CD4-positive, CD25-positive, alpha-beta regulatory T cell (primary cell): ENCODE data around the gene PRAMEF4. TPM values are rescaled to one million over a fixed set of nuclear protein-coding genes. Genes with fewer than 3 reads are reported as not detected.
"Not testable (repeated sequence)": the region's sequence is repeated elsewhere in the genome, so short reads cannot be mapped to it uniquely, and the experiment has no call there.

Source experiments
- ATAC-seq, 2 donors: fragments of 150-1000 bp; cut with Tn5 transposase; one replicate each; pipeline ENCODE4 v1.10.0; 2021; ENCODE audit warnings: low read depth in 2 of 2, moderate number of reproducible peaks in 2 of 2, moderate library complexity in 1 of 2
- DNase-seq, 3 donors: peaks; one replicate each; pipeline versions ENCODE4 v3.0.0 to v3.0.0-alpha.2; 2012 to 2022; ENCODE audit warnings: mixed read lengths in 1 of 3
- H3K27ac ChIP-seq: one replicate; pipeline ENCODE4 v1.7.0; 2013; ENCODE audit warnings: mild to moderate bottlenecking, low read length; ENCODE audit not compliant: insufficient read depth, poor library complexity, severe bottlenecking
- H3K27me3 ChIP-seq: one replicate; pipeline ENCODE4 v1.7.0; 2013; ENCODE audit warnings: low read length; ENCODE audit not compliant: control insufficient read depth, insufficient read depth
- H3K36me3 ChIP-seq: one replicate; pipeline ENCODE4 v1.7.0; 2013; ENCODE audit warnings: mild to moderate bottlenecking, low read length, moderate library complexity; ENCODE audit not compliant: control insufficient read depth, insufficient read depth
- H3K4me1 ChIP-seq: 2 replicates; pipeline ENCODE4 v1.7.0; 2013; ENCODE audit warnings: mild to moderate bottlenecking, low read length; ENCODE audit not compliant: insufficient read depth, control insufficient read depth, poor library complexity, severe bottlenecking
- H3K4me3 ChIP-seq: one replicate; pipeline ENCODE4 v1.7.0; 2013; ENCODE audit warnings: low read depth, mild to moderate bottlenecking, low read length, moderate library complexity
- H3K9me3 ChIP-seq, 2 experiments: 1 replicate in 1 of 2; 2 replicates in 1 of 2; pipeline ENCODE4 v1.7.0; 2013; ENCODE audit warnings: low read length in 2 of 2, mild to moderate bottlenecking in 1 of 2, moderate library complexity in 1 of 2; ENCODE audit not compliant: control insufficient read depth in 2 of 2
- H3K27ac Mint-ChIP-seq, 3 donors: one replicate each; pipeline ENCODE4 v1.8.0; 2020 to 2022; ENCODE audit warnings: mild to moderate bottlenecking in 3 of 3, mixed read lengths in 3 of 3, moderate library complexity in 2 of 3
- H3K27me3 Mint-ChIP-seq: one replicate; pipeline ENCODE4 v1.8.0; 2022; ENCODE audit warnings: mild to moderate bottlenecking, mixed read lengths
- H3K36me3 Mint-ChIP-seq: one replicate; pipeline ENCODE4 v1.8.0; 2020; ENCODE audit warnings: mixed read lengths
- H3K4me1 Mint-ChIP-seq, 4 donors: one replicate each; pipeline ENCODE4 v1.8.0; 2020 to 2022; ENCODE audit warnings: mixed read lengths in 4 of 4, mild to moderate bottlenecking in 1 of 4
- H3K4me3 Mint-ChIP-seq, 4 donors: one replicate each; pipeline ENCODE4 v1.8.0; 2020 to 2022; ENCODE audit warnings: mild to moderate bottlenecking in 4 of 4, mixed read lengths in 4 of 4, moderate library complexity in 3 of 4
- H3K9me3 Mint-ChIP-seq, 7 donors: one replicate each; pipeline ENCODE4 v1.8.0; 2020 to 2022; ENCODE audit warnings: mixed read lengths in 7 of 7, mild to moderate bottlenecking in 3 of 7, moderate library complexity in 2 of 7
- polyA plus RNA-seq, 4 donors: library from polyadenylated mRNA; unstranded; fragments of 300-500 nt; fragmentation: Illumina TruSeq; gene quantifications; one replicate each; pipeline ENCODE4 v1.2.3, GENCODE V29; 2021
- total RNA-seq: library from RNA; stranded (reverse); gene quantifications from one replicate; pipeline ENCODE4 v1.2.3, GENCODE V29; 2022

Gene PRAMEF4
- total and polyA plus RNA-seq, 5 donors from 2014 or later, result not detected

- H3K27me3 Mint-ChIP-seq, H3K27ac ChIP-seq, H3K4me3 ChIP-seq, ATAC-seq, H3K36me3 ChIP-seq, H3K4me1 Mint-ChIP-seq, H3K9me3 ChIP-seq, H3K27ac Mint-ChIP-seq, H3K36me3 Mint-ChIP-seq, H3K9me3 Mint-ChIP-seq, H3K4me3 Mint-ChIP-seq, H3K27me3 ChIP-seq, DNase-seq, H3K4me1 ChIP-seq: not testable (repeated sequence)
These were observed 22.7 kb downstream of the PRAMEF4 start for GRCh38 chr1:12863131-12863880.

- H3K36me3 ChIP-seq, H3K4me3 Mint-ChIP-seq, DNase-seq, ATAC-seq, H3K27ac Mint-ChIP-seq, H3K9me3 Mint-ChIP-seq, H3K4me1 ChIP-seq, H3K9me3 ChIP-seq, H3K27me3 ChIP-seq, H3K36me3 Mint-ChIP-seq, H3K4me3 ChIP-seq, H3K27me3 Mint-ChIP-seq, H3K27ac ChIP-seq, H3K4me1 Mint-ChIP-seq: not testable (repeated sequence)
These were observed 29.2 kb downstream of the PRAMEF4 start, which contains the start of gene PRAMEF2 for GRCh38 chr1:12856786-12857185. TSS of gene PRAMEF2 (plus strand) at chr1:12857086. CDS start at chr1:12859010, 1,924 bp downstream.

GRCh38 chr1:12851779-12852178, 34.2 kb downstream of the PRAMEF4 start:
- no peaks in the 10 kb centered on the region for H3K9me3 ChIP-seq
- peaks cover 3% of the 10 kb centered on the region for H3K27me3 ChIP-seq
- no peak overlapping the region for H3K27ac ChIP-seq
- no peak for ATAC-seq
- no peaks in the 10 kb centered on the region for H3K36me3 ChIP-seq
- H3K4me1 Mint-ChIP-seq, result no peaks in the 10 kb centered on the region
- H3K27ac Mint-ChIP-seq, result no peak overlapping the region
- H3K27me3 Mint-ChIP-seq, result no peaks in the 10 kb centered on the region
- H3K4me3 Mint-ChIP-seq, result no peak overlapping the region
- peaks cover 0 to 4% (median 0%) of the 10 kb centered on the region in 7 donors for H3K9me3 Mint-ChIP-seq
- no peak overlapping the region for H3K4me3 ChIP-seq
- H3K36me3 Mint-ChIP-seq, result no peaks in the 10 kb centered on the region
- H3K4me1 ChIP-seq, result no peaks in the 10 kb centered on the region
- DNase-seq, result no peak

GRCh38 chr1:12848620-12849019, 37.4 kb downstream of the PRAMEF4 start, which contains the start of gene HNRNPCL1:
TSS of gene HNRNPCL1 (minus strand) at chr1:12848720. CDS start at chr1:12848289, 431 bp downstream.
- not testable (repeated sequence) for H3K27ac ChIP-seq, DNase-seq, H3K27ac Mint-ChIP-seq, H3K4me1 Mint-ChIP-seq, H3K36me3 Mint-ChIP-seq, H3K9me3 ChIP-seq, H3K4me3 Mint-ChIP-seq, H3K4me1 ChIP-seq, H3K27me3 Mint-ChIP-seq, H3K9me3 Mint-ChIP-seq, ATAC-seq, H3K27me3 ChIP-seq, H3K4me3 ChIP-seq, H3K36me3 ChIP-seq

- peaks cover 10% of the 10 kb centered on the region for H3K27me3 Mint-ChIP-seq
- not testable (repeated sequence) for H3K4me1 Mint-ChIP-seq, H3K27me3 ChIP-seq, H3K9me3 ChIP-seq, DNase-seq, H3K9me3 Mint-ChIP-seq, H3K36me3 ChIP-seq, H3K27ac Mint-ChIP-seq, H3K4me3 Mint-ChIP-seq, ATAC-seq, H3K36me3 Mint-ChIP-seq, H3K4me3 ChIP-seq, H3K4me1 ChIP-seq, H3K27ac ChIP-seq
These were observed 52.8 kb downstream of the PRAMEF4 start for GRCh38 chr1:12833251-12833650.

GRCh38 chr1:12831310-12831709, 54.7 kb downstream of the PRAMEF4 start, which contains the start of gene PRAMEF11:
TSS of gene PRAMEF11 (minus strand) at chr1:12831410. CDS start at chr1:12828789, 2,621 bp downstream.
- not testable (repeated sequence) for H3K4me3 ChIP-seq, H3K9me3 Mint-ChIP-seq, H3K27ac ChIP-seq, H3K36me3 ChIP-seq, H3K27me3 ChIP-seq, H3K27me3 Mint-ChIP-seq, H3K27ac Mint-ChIP-seq, H3K4me3 Mint-ChIP-seq, H3K4me1 Mint-ChIP-seq, DNase-seq, H3K36me3 Mint-ChIP-seq, H3K4me1 ChIP-seq, H3K9me3 ChIP-seq, ATAC-seq

Other genes starting within 250 kb of the PRAMEF4 start
- gene AADACL4, start 242.1 kb downstream of the PRAMEF4 start, total RNA-seq, result not detected
- gene AADACL4, start 242.1 kb downstream of the PRAMEF4 start, polyA plus RNA-seq, result not detected
- gene AADACL3, start 170.1 kb downstream of the PRAMEF4 start, total RNA-seq, result not detected
- gene AADACL3, start 170.1 kb downstream of the PRAMEF4 start, polyA plus RNA-seq, result not detected
- gene CFAP107, start 140.0 kb downstream of the PRAMEF4 start, total RNA-seq, result not detected
- gene CFAP107, start 140.0 kb downstream of the PRAMEF4 start, polyA plus RNA-seq, result not detected
- gene PRAMEF12, start 112.5 kb downstream of the PRAMEF4 start, total RNA-seq, result not detected
- gene PRAMEF12, start 112.5 kb downstream of the PRAMEF4 start, polyA plus RNA-seq, result not detected
- not detected for gene PRAMEF1, start 94.8 kb downstream of the PRAMEF4 start, total RNA-seq
- not detected for gene PRAMEF1, start 94.8 kb downstream of the PRAMEF4 start, polyA plus RNA-seq
- not detected for gene PRAMEF11, start 54.8 kb downstream of the PRAMEF4 start, total RNA-seq
- not detected for gene PRAMEF11, start 54.8 kb downstream of the PRAMEF4 start, polyA plus RNA-seq
- not detected for gene HNRNPCL1, start 37.5 kb downstream of the PRAMEF4 start, total RNA-seq
- under 1 TPM in 1 of 4 donors, not detected in 3; 0.17 TPM for gene HNRNPCL1, start 37.5 kb downstream of the PRAMEF4 start, polyA plus RNA-seq
- gene PRAMEF2, start 29.1 kb downstream of the PRAMEF4 start, total RNA-seq, result not detected
- not detected for gene PRAMEF2, start 29.1 kb downstream of the PRAMEF4 start, polyA plus RNA-seq
- not detected for gene PRAMEF10, start 12.1 kb upstream of the PRAMEF4 start, total RNA-seq
- not detected for gene PRAMEF10, start 12.1 kb upstream of the PRAMEF4 start, polyA plus RNA-seq
- not detected for gene PRAMEF7, start 30.4 kb upstream of the PRAMEF4 start, total RNA-seq
- not detected for gene PRAMEF7, start 30.4 kb upstream of the PRAMEF4 start, polyA plus RNA-seq
- gene PRAMEF6, start 61.4 kb upstream of the PRAMEF4 start, total RNA-seq, result not detected
- gene PRAMEF6, start 61.4 kb upstream of the PRAMEF4 start, polyA plus RNA-seq, result not detected
- gene PRAMEF27, start 170.4 kb upstream of the PRAMEF4 start, total RNA-seq, result not detected
- gene PRAMEF27, start 170.4 kb upstream of the PRAMEF4 start, polyA plus RNA-seq, result not detected
- not detected for gene HNRNPCL3, start 174.6 kb upstream of the PRAMEF4 start, total RNA-seq
- gene HNRNPCL3, start 174.6 kb upstream of the PRAMEF4 start, polyA plus RNA-seq, result not detected
- gene PRAMEF25, start 184.6 kb upstream of the PRAMEF4 start, total RNA-seq, result not detected
- not detected for gene PRAMEF25, start 184.6 kb upstream of the PRAMEF4 start, polyA plus RNA-seq
- gene HNRNPCL2, start 230.7 kb upstream of the PRAMEF4 start, total RNA-seq, result not detected
- not detected for gene HNRNPCL2, start 230.7 kb upstream of the PRAMEF4 start, polyA plus RNA-seq